ENCODE measurements around the gene PODXL. TPM values are rescaled to one million over a fixed set of nuclear protein-coding genes. Genes with fewer than 3 reads are reported as not detected.
A peak's percentile ranks its signal among the peaks of the same experiment; 100 is the strongest.
"Not testable (repeated sequence)": the region's sequence is repeated elsewhere in the genome, so short reads cannot be mapped to it uniquely, and the experiment has no call there.

PODXL gene
- polyA plus RNA-seq, 4 donors: 0.67 to 24.2 (median 7.9) TPM

GRCh38 chr7:131507592-131508331, 48.7 kb downstream of the PODXL start:
- H3K4me1 ChIP-seq (ENCODE audit: control insufficient read depth in 3 of 3, insufficient read depth in 2 of 3, low read depth in 1 of 3, low read length in 2 of 3): peaks cover 0 to 3% (median 0%) of the 10 kb centered on the region in 3 donors
- 10 to 23% (median 13%) methylated on average over 14 of the region's 14 CpGs for WGBS, 3 donors
- peaks cover 0 to 11% (median 0%) of the 10 kb centered on the region in 3 donors for H3K36me3 ChIP-seq (ENCODE audit: control insufficient read depth in 3 of 3, insufficient read depth in 2 of 3, low read depth in 1 of 3, low read length in 3 of 3)
- H3K9me3 ChIP-seq (ENCODE audit: control insufficient read depth in 2 of 2, insufficient read depth in 1 of 2, low read depth in 1 of 2, low read length in 1 of 2): no peaks in the 10 kb centered on the region
- peak; percentile 85 to 88 for DNase-seq
- H3K4me3 ChIP-seq (ENCODE audit: low read depth in 1 of 3, low read length in 3 of 3): no peak overlapping the region
- H3K27me3 ChIP-seq (ENCODE audit: control insufficient read depth in 3 of 3, insufficient read depth in 3 of 3, low read length in 3 of 3): no peaks in the 10 kb centered on the region
- no peak for FAIRE-seq
- no peak overlapping the region for H3K27ac ChIP-seq (ENCODE audit: low read depth in 1 of 3, low read length in 2 of 3)

- Histone ChIP-seq H3K27ac (ENCODE audit: low read depth in 1 of 3, low read length in 2 of 3) (no peak overlapping the region), H3K36me3 (ENCODE audit: control insufficient read depth in 3 of 3, insufficient read depth in 2 of 3, low read depth in 1 of 3, low read length in 3 of 3) (peaks cover 0 to 14% (median 0%) of the 10 kb centered on the region in 3 donors), H3K4me3 (ENCODE audit: low read depth in 1 of 3, low read length in 3 of 3) (no peak overlapping the region), H3K9me3 (ENCODE audit: control insufficient read depth in 2 of 2, insufficient read depth in 1 of 2, low read depth in 1 of 2, low read length in 1 of 2) (no peaks in the 10 kb centered on the region), H3K27me3 (ENCODE audit: control insufficient read depth in 3 of 3, insufficient read depth in 3 of 3, low read length in 3 of 3) (no peaks in the 10 kb centered on the region), H3K4me1 (ENCODE audit: control insufficient read depth in 3 of 3, insufficient read depth in 2 of 3, low read depth in 1 of 3, low read length in 2 of 3) (peaks cover 0 to 3% (median 0%) of the 10 kb centered on the region in 3 donors)
- peak in 1 of 2 donors; percentile 75 for DNase-seq
- 14 to 60% (median 45%) methylated on average over 18 of the region's 18 CpGs for WGBS, 3 donors
- FAIRE-seq: no peak
Observed at GRCh38 chr7:131506597-131506996, 49.8 kb downstream of the PODXL start.

- Histone ChIP-seq H3K4me3 (ENCODE audit: low read depth in 1 of 3, low read length in 3 of 3) (no peak overlapping the region), H3K9me3 (ENCODE audit: control insufficient read depth in 2 of 2, insufficient read depth in 1 of 2, low read depth in 1 of 2, low read length in 1 of 2) (no peaks in the 10 kb centered on the region), H3K27me3 (ENCODE audit: control insufficient read depth in 3 of 3, insufficient read depth in 3 of 3, low read length in 3 of 3) (no peaks in the 10 kb centered on the region), H3K4me1 (ENCODE audit: control insufficient read depth in 3 of 3, insufficient read depth in 2 of 3, low read depth in 1 of 3, low read length in 2 of 3) (peaks cover 0 to 3% (median 0%) of the 10 kb centered on the region in 3 donors), H3K27ac (ENCODE audit: low read depth in 1 of 3, low read length in 2 of 3) (no peak overlapping the region), H3K36me3 (ENCODE audit: control insufficient read depth in 3 of 3, insufficient read depth in 2 of 3, low read depth in 1 of 3, low read length in 3 of 3) (peaks cover 0 to 14% (median 0%) of the 10 kb centered on the region in 3 donors)
- DNase-seq (no peak), FAIRE-seq (no peak)
- 72 to 85% (median 77%) methylated on average over 28 to 30 of the region's 30 CpGs for WGBS, 3 donors
Observed at GRCh38 chr7:131505636-131506557, 50.5 kb downstream of the PODXL start.

GRCh38 chr7:131505037-131505620, 51.3 kb downstream of the PODXL start:
- not testable (repeated sequence) for H3K27ac ChIP-seq (ENCODE audit: low read depth in 1 of 3, low read length in 2 of 3); FAIRE-seq; H3K4me3 ChIP-seq (ENCODE audit: low read depth in 1 of 3, low read length in 3 of 3); DNase-seq; H3K4me1 ChIP-seq (ENCODE audit: control insufficient read depth in 3 of 3, insufficient read depth in 2 of 3, low read depth in 1 of 3, low read length in 2 of 3); H3K9me3 ChIP-seq (ENCODE audit: control insufficient read depth in 2 of 2, insufficient read depth in 1 of 2, low read depth in 1 of 2, low read length in 1 of 2); H3K27me3 ChIP-seq (ENCODE audit: control insufficient read depth in 3 of 3, insufficient read depth in 3 of 3, low read length in 3 of 3)
- H3K36me3 ChIP-seq (ENCODE audit: control insufficient read depth in 3 of 3, insufficient read depth in 2 of 3, low read depth in 1 of 3, low read length in 3 of 3): peaks cover 0 to 14% (median 0%) of the 10 kb centered on the region in 3 donors
- 80 to 88% (median 85%) methylated on average over 8 of the region's 8 CpGs for WGBS, 3 donors

- DNase-seq (no peak), FAIRE-seq (no peak)
- Histone ChIP-seq H3K27ac (ENCODE audit: low read depth in 1 of 3, low read length in 2 of 3) (no peak overlapping the region), H3K4me3 (ENCODE audit: low read depth in 1 of 3, low read length in 3 of 3) (no peak overlapping the region), H3K27me3 (ENCODE audit: control insufficient read depth in 3 of 3, insufficient read depth in 3 of 3, low read length in 3 of 3) (no peaks in the 10 kb centered on the region), H3K36me3 (ENCODE audit: control insufficient read depth in 3 of 3, insufficient read depth in 2 of 3, low read depth in 1 of 3, low read length in 3 of 3) (peaks cover 0 to 14% (median 0%) of the 10 kb centered on the region in 3 donors), H3K9me3 (ENCODE audit: control insufficient read depth in 2 of 2, insufficient read depth in 1 of 2, low read depth in 1 of 2, low read length in 1 of 2) (no peaks in the 10 kb centered on the region), H3K4me1 (ENCODE audit: control insufficient read depth in 3 of 3, insufficient read depth in 2 of 3, low read depth in 1 of 3, low read length in 2 of 3) (peaks cover 0 to 3% (median 0%) of the 10 kb centered on the region in 3 donors)
- 84 to 90% (median 88%) methylated on average over 14 of the region's 14 CpGs for WGBS, 3 donors
Observed at GRCh38 chr7:131504157-131504899, 52.1 kb downstream of the PODXL start.

GRCh38 chr7:131503639-131504038, 52.8 kb downstream of the PODXL start:
- H3K9me3 ChIP-seq (ENCODE audit: control insufficient read depth in 2 of 2, insufficient read depth in 1 of 2, low read depth in 1 of 2, low read length in 1 of 2): no peaks in the 10 kb centered on the region
- no peak overlapping the region for H3K27ac ChIP-seq (ENCODE audit: low read depth in 1 of 3, low read length in 2 of 3)
- FAIRE-seq (no peak), DNase-seq (no peak)
- H3K27me3 ChIP-seq (ENCODE audit: control insufficient read depth in 3 of 3, insufficient read depth in 3 of 3, low read length in 3 of 3): no peaks in the 10 kb centered on the region
- peaks cover 0 to 3% (median 0%) of the 10 kb centered on the region in 3 donors for H3K4me1 ChIP-seq (ENCODE audit: control insufficient read depth in 3 of 3, insufficient read depth in 2 of 3, low read depth in 1 of 3, low read length in 2 of 3)
- WGBS, 3 donors: 24 to 47% (median 29%) methylated on average over 6 of the region's 6 CpGs
- no peak overlapping the region for H3K4me3 ChIP-seq (ENCODE audit: low read depth in 1 of 3, low read length in 3 of 3)
- H3K36me3 ChIP-seq (ENCODE audit: control insufficient read depth in 3 of 3, insufficient read depth in 2 of 3, low read depth in 1 of 3, low read length in 3 of 3): peaks cover 0 to 10% (median 0%) of the 10 kb centered on the region in 3 donors

- Histone ChIP-seq H3K4me1 (ENCODE audit: control insufficient read depth in 3 of 3, insufficient read depth in 2 of 3, low read depth in 1 of 3, low read length in 2 of 3) (peaks cover 0 to under 1% (median 0%) of the 10 kb centered on the region in 3 donors), H3K4me3 (ENCODE audit: low read depth in 1 of 3, low read length in 3 of 3) (no peak overlapping the region), H3K9me3 (ENCODE audit: control insufficient read depth in 2 of 2, insufficient read depth in 1 of 2, low read depth in 1 of 2, low read length in 1 of 2) (no peaks in the 10 kb centered on the region), H3K36me3 (ENCODE audit: control insufficient read depth in 3 of 3, insufficient read depth in 2 of 3, low read depth in 1 of 3, low read length in 3 of 3) (peaks cover 0 to 13% (median 0%) of the 10 kb centered on the region in 3 donors), H3K27ac (ENCODE audit: low read depth in 1 of 3, low read length in 2 of 3) (no peak overlapping the region), H3K27me3 (ENCODE audit: control insufficient read depth in 3 of 3, insufficient read depth in 3 of 3, low read length in 3 of 3) (no peaks in the 10 kb centered on the region)
- FAIRE-seq (no peak), DNase-seq (no peak)
- 49 to 65% (median 60%) methylated on average over 9 of the region's 9 CpGs for WGBS, 3 donors
Observed at GRCh38 chr7:131502810-131503508, 53.5 kb downstream of the PODXL start.
